Stimulated activated CD4-positive, alpha-beta T cell treated with anti-CD3 and anti-CD28 coated beads, Interleukin-1b, Interleukin-23, amount 100 ng/mL, for 1 hour (primary cell): ENCODE measurements around the gene LIPE.
"Not testable (repeated sequence)": the region's sequence is repeated elsewhere in the genome, so short reads cannot be mapped to it uniquely, and the experiment has no call there.

Source experiments
- DNase-seq, 2 donors: peaks; one replicate each; pipeline ENCODE4 v3.0.0-alpha.2; 2020; ENCODE audit warnings: low read depth in 2 of 2

Gene LIPE, protein sequence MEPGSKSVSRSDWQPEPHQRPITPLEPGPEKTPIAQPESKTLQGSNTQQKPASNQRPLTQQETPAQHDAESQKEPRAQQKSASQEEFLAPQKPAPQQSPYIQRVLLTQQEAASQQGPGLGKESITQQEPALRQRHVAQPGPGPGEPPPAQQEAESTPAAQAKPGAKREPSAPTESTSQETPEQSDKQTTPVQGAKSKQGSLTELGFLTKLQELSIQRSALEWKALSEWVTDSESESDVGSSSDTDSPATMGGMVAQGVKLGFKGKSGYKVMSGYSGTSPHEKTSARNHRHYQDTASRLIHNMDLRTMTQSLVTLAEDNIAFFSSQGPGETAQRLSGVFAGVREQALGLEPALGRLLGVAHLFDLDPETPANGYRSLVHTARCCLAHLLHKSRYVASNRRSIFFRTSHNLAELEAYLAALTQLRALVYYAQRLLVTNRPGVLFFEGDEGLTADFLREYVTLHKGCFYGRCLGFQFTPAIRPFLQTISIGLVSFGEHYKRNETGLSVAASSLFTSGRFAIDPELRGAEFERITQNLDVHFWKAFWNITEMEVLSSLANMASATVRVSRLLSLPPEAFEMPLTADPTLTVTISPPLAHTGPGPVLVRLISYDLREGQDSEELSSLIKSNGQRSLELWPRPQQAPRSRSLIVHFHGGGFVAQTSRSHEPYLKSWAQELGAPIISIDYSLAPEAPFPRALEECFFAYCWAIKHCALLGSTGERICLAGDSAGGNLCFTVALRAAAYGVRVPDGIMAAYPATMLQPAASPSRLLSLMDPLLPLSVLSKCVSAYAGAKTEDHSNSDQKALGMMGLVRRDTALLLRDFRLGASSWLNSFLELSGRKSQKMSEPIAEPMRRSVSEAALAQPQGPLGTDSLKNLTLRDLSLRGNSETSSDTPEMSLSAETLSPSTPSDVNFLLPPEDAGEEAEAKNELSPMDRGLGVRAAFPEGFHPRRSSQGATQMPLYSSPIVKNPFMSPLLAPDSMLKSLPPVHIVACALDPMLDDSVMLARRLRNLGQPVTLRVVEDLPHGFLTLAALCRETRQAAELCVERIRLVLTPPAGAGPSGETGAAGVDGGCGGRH

DNA sequence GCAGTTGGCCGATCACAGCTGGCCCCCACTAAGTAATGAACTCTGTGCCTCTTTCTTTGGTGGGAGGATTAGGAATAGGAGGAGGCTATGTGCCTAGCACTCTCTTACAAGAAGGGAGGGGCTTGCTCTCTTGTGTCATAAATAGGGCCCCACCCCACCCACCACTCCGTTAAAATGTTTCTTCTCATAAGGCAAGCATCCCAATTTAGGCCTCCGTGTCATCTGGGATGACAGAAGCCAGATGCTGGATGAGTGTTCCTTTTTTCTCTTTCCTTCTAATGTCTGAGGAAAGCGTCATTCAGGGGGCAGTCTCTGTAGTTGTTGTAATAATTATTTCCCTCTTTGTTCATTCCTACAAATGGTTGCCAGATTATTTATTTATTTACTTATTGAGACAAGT is at the start of gene LIPE:
Gene LIPE, minus strand, starts transcription at position 76 of the 400 bp plus-strand sequence. CDS start 239 bp downstream, outside the sequence.
- no peak for DNase-seq

DNA sequence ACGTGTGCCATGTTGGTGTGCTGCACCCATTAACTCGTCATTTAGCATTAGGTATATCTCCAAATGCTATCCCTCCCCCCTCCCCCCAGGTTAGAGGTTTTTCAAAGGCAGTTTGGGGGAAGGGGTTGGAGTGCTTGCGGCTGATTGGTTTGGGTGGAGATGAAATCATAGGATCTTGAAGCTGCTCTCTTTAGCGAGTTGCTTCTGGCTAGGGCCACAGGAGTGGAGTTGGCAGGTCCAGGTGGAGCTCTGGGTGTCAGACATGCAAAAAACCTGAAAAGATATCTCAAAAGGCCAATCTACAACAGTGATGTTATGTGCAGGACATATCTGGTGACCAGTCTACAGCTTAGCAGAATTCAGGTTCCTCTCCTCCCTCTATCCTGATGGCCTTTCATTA is 48.2 kb upstream of the LIPE start:
- no peak for DNase-seq

DNA sequence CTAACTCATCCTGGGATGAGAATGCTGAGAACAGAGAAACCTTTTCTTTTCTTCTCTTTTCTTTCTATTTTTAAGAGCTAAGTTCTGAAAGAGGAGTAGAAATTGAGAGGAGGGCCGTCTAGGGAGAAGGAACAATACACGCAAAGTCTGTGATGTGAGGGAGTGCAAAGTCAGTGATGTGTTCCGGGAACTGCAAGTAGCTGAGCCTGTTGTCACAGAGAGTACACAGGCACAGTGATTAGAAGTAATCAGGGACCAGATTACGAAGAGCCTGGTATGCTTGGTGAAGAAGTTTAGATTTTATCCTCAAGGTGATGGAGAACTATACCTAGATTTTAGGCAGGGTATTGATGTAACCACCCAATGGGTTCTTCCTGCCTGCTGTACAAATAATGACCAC is 47.6 kb upstream of the LIPE start:
- DNase-seq, result no peak

DNA sequence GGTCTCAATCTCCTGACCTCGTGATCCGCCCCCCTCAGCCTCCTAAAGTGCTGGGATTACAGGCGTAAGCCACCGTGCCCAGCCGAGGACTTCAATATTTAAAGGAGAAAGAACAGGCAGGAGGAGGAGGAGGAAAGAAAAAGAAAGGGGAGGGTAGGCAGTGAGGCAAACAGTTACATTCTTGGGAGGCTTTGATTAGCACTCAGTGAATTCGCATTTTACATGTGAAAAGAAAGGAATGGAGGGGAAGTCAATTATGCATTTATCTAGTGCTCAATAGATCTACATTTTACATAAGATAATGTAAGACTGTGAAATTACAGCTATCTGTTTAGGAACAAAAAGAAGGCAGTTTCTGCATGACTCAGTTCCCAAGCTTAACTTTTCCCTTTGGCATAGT is 46.5 kb upstream of the LIPE start:
- no peak for DNase-seq

DNA sequence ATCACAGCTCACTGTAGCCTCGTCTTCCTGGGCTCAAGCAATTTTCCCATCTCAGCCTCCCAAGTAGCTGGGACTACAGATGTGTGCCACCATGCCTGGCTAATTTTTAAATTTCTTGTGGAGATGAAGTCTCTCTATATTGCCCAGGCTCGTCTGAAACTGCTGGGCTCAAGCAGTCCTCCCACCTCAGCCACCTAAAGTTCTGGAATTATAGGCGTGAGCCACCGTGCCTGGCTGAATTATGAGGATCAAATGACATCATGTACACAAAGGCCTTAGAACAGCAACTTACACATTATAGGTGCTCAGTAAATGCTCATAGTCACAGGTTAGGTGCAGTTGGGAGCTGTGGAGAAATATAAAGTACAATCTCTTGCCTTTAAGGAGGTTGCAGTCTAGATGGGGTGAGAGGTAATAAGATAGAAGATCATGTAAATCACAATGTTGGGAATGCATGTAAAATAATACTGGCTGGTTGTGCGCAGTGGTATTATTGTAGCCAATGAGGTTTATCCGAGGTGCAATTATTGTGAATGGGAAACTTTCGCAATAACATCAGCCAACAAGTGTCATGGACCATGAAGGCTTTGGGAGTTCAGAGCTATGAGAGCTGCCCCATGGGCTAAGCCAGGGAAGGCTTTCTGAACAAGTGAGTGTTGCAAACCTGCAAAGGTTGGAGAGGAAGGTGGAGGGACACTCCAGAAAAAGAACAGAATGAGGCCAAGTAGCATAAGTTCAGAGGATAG is 45.4 kb upstream of the LIPE start:
- DNase-seq, result no peak

DNA sequence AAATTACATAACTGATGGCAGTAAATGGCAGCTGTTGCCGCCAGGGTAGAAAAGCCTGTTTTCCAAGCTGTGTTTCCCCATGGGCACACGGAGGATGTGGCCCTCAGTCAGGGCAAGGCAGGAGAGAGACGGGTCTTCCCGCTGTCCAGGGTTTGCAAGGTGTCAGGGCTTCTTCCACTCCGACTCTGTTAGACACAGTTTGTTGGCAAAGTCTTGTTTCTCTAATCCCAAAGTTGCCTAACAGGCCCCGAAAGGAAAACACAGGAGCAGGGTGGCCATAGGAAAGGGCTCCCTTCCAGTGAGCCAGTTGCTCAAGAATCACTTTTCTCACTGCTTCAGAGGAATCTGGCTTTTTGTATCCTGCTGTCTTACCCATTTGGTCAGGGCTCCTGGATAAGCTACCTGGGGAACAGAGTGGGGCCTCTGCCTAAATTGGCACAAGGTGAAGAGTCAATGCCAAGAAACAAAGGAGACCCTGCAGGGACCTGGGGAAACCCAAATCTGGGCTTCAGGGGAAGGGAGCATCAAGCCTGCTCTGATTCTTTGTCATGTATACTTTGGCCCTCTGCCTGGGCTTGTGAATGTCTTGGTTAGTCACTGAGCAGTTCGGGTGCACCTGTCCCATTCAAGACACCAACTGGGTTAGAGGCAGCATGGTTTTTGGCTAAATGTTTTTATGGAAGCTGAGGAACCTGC is 44.5 kb upstream of the LIPE start:
- no peak for DNase-seq

DNA sequence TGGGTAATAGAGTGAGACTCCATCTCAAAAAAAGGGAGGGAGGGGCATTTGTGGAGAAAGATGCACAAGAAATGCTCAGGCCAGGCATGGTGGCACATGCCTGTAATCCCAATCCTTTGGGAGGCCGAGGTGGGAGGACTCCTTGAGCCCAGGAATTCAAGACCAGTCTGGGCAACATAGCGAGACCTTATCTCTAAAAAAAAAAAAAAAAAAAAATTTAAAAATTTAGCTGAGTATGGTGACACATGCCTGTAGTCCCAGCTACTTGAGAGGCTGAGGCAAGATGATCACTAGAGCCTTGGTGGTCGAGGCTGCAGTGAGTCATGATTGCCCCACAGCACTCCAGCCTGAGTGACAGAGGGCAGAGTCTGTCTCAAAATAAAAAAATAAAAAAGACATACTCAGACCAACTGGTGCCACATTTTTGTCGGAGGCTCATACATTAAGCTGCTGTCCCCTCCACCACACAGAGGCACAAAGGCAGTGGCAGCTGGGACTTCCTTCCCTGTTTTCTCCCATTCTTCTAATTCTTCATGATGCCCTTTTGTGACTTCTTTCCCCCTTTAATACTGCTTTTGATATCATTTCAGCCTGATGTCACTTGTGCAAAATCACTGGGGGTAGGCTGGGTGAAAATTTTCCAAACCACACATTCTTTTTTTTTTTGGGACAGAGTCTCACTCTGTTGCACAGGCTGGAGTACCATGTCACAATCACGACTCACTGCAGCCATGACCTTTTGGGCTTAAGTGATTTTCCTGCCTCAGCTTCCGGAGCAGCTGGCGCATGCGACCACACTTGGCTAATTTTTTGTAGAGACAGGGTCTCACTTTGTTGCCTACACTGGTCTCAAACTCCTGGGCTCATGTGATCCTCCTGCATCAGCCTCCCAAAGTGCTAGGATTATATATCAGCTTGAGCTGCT is 42.4 kb upstream of the LIPE start:
- no peak for DNase-seq

DNA sequence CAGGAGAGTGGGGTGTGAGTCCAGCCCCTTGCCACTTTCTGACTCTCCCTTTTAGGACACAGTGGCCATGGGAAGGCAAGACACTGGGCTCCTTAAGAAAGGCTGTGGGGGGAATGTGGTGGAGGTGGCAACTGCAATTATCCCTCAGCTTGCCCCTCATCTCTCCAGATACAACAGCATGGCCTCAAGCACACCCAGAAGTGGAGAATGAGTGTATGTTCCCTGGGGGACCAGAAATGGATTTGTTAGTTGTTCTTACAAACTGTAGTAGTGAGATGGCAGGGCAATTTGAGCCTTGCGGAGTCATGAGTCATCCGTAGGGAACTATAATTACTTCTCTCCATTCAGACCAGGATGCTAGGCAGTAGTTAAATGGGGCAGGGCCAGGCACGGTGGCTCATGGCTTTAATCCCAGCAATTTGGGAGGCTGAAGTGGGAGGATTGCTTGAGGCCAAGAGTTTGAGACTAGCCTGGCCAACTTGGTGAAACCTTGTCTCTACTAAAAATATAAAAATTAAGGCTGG is 41.1 kb upstream of the LIPE start:
- DNase-seq, result no peak

DNA sequence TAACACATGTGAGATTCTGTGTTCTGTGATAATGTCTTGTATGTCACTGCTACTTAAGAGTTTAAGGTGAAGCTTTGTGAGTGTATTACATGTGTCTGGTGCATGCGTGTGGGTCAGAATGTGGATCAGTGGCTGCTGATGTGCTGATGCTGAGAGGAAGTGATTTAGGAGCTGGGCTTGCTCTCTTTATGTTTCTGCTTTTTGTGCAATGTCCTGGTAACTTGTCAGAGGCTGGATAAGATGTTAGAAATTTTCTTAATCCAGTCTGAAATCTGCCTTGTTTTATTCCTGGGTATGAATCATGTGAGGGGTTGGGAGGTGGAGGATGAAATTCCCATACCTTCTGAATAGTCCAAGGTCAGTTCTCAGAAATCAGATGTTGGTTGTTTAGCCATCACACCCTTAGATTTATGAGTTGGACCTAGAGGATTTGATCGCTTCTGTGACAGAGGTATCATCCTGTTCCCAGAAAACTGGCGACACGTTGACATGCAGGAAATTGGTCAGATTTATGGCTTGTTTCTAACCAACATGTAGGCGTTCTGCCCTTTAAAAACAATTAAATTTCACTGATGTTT is 40.1 kb upstream of the LIPE start:
- DNase-seq, result no peak

DNA sequence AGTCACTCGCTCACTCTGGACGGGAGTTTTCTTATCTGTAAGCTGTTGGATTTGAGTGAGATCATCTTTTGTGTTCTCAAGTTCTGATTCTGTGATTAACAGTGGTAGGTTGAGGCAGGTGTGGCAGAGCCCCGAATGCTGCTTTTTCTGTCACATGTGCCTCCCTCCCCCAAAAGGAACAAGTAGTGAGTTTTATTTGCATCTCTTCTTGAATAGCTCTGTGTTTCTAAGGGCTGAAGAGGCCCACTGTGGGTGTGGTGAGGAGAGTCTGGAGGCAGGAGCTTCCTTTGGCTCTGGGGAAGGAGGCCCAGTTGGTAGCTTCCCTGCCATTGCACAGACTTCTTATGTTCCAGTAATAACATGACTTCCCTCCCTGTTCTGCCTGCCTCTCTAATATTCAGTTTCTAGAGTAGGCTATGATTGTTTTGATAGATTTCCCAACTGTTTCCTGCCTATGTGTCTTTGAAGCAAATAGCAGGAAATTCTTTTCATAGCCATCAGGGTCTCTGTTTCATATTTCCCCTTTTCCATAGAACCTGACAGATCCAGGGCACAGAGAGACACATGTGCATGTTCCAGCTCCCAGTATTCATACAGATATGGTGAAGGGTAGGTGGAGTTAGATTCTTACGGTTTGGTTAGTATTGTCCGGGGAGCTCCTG is 39.5 kb upstream of the LIPE start:
- no peak for DNase-seq

DNA sequence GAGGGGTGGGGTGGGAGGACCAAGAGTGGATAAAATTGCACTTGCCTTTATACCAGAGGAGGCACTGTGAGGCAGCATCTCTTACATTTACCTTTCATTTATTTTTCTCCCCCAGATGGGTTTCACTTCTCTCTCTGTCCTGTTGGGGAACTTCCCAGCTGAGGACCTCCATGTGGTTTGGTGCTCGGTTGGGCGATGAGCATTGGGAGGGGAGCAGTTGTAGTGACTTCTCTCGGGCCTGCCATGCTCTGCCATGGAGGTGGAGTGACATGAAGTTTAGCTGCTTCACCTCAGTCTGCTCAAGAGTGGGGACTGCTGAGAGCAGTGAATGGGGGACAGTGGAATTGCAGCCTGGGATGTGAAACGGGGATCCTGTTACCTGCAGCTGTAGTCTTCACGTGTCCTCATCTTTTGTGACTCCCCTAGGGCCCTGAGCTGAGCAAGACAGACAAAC is 38.7 kb upstream of the LIPE start:
- no peak for DNase-seq

DNA sequence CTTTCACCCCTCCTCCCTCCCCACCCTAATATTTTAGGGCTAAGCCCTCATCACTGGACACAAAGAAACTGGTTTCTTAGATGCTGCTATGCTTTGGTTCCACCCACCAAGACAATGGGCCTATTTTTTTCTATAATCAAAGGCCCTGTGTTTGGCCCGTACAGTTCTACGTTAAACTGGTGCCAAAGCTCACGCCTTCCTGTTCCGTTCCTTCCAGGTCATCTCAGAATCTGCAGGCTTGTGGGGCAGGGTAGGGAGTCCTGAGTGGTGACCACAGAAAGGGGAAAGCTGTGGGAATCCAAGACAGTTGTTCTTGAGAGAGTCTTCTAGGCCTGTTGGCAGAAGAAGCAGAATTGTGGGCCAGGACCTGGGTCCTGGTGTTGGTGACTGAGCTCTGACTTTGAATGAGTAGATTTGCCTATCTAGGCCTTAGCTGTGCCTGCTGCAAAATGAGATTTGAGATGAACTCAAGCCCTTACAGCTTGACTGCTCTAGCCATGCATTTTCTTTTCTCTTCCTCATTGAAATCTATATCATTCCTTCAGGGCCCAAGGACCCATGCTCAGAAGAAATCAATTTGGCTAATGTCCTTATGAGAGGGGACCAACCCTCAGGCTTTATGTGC is 34.6 kb upstream of the LIPE start:
- no peak for DNase-seq

DNA sequence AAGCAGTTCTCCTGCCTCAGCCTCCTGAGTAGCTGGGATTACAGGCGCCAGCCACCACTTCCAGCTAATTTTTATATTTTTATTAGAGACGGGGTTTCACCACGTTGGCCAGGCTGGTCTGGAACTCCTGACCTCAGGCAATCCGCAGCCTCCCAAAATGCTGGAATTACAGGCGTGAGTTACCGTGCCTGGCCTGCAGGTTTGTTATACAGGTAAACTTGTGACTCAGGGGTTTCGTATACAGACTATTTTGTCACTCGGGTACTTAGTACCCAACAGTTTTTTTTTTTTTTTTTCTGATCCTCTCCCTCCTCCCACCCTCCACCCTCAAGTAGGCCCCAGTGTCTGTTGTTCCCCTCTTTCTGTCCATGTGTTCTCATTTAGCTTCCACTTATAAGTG is 34.0 kb upstream of the LIPE start:
- not testable (repeated sequence) for DNase-seq

DNA sequence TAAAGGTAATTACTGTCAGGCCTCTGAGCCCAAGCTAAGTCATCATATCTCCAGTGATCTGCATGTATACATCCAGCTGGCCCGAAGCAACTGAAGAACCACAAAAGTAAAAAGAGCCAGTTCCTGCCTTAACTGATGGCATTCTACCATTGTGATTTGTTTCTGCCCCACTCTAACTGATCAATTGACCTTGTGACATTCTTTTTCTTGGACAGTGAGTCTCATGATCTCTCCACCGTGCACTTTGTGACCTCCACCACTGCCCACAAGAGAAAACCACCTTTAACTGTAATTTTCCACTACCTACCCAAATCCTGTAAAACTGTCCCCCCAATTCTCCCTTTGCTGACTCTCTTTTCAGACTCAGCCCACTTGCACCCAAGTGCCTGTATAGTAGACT is 32.7 kb upstream of the LIPE start:
- DNase-seq, result no peak

DNA sequence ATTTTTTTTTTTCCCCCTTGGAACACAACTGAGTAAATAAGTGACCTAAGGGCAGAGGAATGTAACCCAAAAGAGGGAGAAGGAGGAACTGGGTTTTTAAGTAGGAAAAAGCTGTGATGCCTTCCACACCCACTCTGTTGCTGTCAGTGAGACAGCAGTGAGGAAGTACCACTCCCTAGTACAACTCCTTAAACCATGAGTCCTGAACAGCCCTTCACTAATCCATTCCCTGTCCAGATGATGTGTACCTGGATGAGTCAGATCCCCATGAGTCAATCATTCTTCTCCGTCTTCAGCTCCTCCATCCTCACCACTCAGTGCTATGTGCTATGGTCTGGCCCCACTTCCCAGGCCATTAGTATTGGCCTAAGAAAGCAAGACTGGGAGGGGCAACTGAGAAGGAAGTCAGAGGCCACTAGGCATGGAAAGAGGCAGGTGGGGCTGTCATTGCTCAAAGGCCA is 28.5 kb upstream of the LIPE start:
- DNase-seq, result no peak

DNA sequence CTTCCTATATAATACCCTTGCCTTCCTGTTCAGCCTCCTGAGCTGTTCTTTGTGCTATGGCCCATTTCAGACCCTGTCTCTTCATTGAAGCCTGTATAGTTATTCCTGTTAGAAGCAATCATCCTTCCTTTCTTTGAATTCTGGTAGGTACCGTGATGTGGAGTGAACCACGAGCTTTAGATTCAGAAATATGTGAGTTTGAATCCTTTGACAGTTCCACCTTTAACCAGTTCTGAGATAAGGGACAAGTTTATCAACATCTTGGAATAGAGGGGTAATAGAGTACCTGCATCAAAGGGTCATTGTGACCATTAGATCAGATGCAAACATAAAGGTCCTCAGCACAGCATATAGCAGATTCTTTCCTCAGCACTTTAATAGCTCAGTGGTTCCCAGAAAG is 27.9 kb upstream of the LIPE start:
- no peak for DNase-seq

DNA sequence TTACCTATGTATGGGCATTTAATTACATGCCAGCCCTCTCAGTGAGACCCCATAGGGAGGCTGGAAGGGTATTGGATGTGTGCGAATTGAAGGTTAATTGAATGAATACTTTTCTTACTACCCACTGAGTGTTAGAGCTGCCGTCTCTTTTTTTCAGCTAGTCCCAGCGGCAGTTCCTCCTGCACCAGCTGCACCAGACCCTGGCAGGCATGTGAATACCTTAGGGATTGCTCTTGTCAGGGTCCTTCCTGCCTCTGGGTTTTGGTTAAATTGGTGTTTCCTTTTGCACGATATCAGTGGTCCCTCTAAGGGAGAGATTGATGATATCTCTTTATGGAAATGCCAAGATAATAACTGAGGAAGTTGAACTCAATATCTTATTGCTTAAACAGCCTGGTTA is 25.4 kb upstream of the LIPE start:
- DNase-seq, result no peak

DNA sequence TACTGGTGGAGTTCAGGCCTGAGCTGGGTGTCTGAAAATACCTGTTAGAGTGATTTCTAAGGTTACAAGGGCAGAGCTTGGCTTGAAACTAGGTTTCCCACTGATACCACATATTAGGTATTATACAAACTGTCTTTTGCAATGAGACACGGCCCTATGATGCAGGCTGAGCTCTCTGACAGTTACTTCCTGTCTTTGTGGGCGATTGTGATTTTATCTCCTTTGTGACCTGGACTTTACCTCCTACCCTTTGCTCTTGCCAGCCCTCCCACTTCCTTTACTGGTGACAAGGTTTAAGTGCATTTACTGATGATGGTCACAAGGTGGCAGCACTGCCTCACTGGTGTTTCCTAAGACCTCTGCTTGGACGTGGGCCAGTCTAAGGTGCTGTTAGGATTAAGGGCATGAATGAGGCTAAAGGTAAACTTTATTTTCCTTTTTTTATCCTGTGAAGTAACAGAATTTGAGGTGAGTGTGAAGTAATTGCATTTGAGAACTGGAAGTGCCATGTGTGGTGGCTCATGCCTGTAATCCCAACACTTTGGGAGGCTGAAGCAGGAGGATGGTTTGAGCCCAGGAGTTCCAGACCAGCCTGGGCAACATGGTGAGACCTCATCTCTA is 23.2 kb upstream of the LIPE start:
- peak; percentile 33 to 57 for DNase-seq
